ENCODE data around the gene KCNA2. TPM values are rescaled to one million over a fixed set of nuclear protein-coding genes. Genes with fewer than 3 reads are reported as not detected.

KCNA2 gene
- total and polyA plus RNA-seq, 7 donors, result 0.05 to 1.1 (median 0.40) TPM

DNA sequence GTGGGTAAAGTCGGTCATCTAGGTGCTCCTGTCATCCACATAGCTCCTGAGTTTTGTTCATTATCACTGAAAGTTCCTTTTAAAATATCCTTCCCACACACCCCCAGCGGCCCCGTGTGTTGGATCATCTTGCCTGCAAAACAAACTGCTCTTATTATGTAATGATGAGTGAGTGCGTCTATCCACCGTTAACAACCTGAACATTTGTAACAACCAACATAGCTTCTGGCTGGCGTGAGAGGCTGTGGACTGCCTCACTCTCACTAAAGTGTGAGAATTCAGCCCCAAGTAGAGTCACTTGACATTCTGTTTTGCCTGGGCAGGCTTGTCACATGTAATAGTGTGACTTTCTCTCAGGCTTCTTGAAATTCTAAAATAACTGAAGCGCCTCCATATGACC, 14.5 kb upstream of the KCNA2 start:
- no peak overlapping the region for H3K27ac ChIP-seq
- no peaks in the 10 kb centered on the region for H3K4me1 ChIP-seq
- no peaks in the 10 kb centered on the region for H3K36me3 ChIP-seq (ENCODE audit: insufficient read depth in 1 of 2, low read depth in 1 of 2)
- H3K27me3 ChIP-seq (ENCODE audit: insufficient read depth in 3 of 3, low read length in 2 of 3), result peaks cover 0 to 37% (median 4%) of the 10 kb centered on the region in 3 donors
- WGBS, 3 donors, result 44 to 46% (median 45%) methylated on average over 7 of the region's 7 CpGs
- ATAC-seq (no peak), DNase-seq (no peak)
- intact Hi-C loops (cut with DNase I), result no loop called here
- TF ChIP-seq, protein P1, sequence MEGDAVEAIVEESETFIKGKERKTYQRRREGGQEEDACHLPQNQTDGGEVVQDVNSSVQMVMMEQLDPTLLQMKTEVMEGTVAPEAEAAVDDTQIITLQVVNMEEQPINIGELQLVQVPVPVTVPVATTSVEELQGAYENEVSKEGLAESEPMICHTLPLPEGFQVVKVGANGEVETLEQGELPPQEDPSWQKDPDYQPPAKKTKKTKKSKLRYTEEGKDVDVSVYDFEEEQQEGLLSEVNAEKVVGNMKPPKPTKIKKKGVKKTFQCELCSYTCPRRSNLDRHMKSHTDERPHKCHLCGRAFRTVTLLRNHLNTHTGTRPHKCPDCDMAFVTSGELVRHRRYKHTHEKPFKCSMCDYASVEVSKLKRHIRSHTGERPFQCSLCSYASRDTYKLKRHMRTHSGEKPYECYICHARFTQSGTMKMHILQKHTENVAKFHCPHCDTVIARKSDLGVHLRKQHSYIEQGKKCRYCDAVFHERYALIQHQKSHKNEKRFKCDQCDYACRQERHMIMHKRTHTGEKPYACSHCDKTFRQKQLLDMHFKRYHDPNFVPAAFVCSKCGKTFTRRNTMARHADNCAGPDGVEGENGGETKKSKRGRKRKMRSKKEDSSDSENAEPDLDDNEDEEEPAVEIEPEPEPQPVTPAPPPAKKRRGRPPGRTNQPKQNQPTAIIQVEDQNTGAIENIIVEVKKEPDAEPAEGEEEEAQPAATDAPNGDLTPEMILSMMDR (IDR thresholded peaks at IDR 0.05), result no peak
- H3K4me3 ChIP-seq, result no peak overlapping the region
- no peaks in the 10 kb centered on the region for H3K9me3 ChIP-seq

DNA sequence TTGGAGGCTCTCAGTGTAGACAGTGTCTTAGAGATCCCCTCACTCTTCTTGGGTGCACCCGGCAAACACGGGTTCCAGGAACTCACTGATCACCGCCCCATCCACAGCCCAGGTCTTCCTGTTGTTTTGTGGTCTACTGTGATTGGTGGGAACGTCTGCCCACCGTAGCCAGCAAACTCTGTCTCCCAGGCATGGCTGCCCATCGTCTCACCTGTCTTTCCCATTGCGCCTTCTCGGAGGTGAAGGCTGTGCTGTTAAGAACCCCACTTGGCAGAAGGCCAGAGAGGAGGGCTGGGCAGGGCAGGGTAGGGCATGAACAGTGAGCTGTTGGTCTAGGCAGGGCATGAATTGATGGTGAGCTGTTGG, 14.1 kb upstream of the KCNA2 start:
- WGBS, 3 donors, result 70 to 71% (median 70%) methylated on average over 8 of the region's 8 CpGs
- Histone ChIP-seq H3K4me1 (no peaks in the 10 kb centered on the region), H3K36me3 (ENCODE audit: insufficient read depth in 1 of 2, low read depth in 1 of 2) (no peaks in the 10 kb centered on the region), H3K27ac (no peak overlapping the region), H3K4me3 (no peak overlapping the region), H3K27me3 (ENCODE audit: insufficient read depth in 3 of 3, low read length in 2 of 3) (peaks cover 0 to 37% (median 4%) of the 10 kb centered on the region in 3 donors), H3K9me3 (no peaks in the 10 kb centered on the region)
- DNase-seq (no peak), ATAC-seq (no peak)
- TF ChIP-seq, protein P1 (IDR thresholded peaks at IDR 0.05), result no peak
- intact Hi-C loops (cut with DNase I), result no loop called here

DNA sequence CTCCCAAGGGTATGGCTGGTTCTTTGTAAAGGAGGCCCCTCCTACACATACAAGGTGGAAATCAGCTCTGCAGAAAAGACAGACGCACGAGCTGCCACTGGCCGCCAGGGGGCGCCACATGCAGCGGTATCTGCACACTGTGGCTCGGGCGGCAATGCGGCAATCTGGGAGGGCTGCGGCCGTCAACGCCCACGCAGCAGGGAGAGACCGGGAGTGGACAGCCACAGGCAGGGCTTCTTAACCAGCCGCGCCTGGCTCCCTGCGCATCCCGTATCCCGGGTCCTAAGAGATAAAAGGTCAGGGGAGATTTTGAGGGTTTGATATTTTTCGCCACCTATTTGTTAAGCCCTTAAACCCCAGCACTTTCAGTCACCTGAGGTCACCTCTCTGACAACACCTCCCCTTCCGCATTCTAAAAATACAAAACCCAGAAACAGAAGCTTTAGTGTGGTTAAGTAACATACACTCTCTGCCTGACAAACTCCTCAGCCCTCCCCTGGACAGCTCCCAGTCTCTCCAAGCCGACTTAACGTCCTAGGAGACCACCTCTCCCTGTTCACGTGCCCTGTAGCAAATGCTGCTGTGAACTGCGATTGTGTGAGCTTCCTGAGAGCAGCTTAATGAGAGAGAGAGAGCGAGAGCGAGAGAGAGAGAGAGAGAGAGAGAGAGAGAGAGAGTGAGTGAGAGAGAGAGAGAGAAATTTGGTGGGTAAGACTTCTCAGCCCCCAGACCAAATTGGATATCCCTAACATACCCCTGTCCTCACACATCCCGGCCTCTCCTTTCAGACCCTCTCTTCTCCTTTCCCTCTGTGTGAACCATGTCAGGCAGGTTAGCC, 13.5 kb upstream of the KCNA2 start:
- H3K4me1 ChIP-seq, result no peaks in the 10 kb centered on the region
- H3K4me3 ChIP-seq, result no peak overlapping the region
- no peak overlapping the region for H3K27ac ChIP-seq
- peak; percentile 84 to 88 for DNase-seq
- TF ChIP-seq, protein P1 (IDR thresholded peaks at IDR 0.05), result peak; percentile 81
- no peaks in the 10 kb centered on the region for H3K36me3 ChIP-seq (ENCODE audit: insufficient read depth in 1 of 2, low read depth in 1 of 2)
- intact Hi-C loops (cut with DNase I), result no loop called here
- peak; percentile 49 to 84 (median 80) for ATAC-seq
- H3K27me3 ChIP-seq (ENCODE audit: insufficient read depth in 3 of 3, low read length in 2 of 3), result peaks cover 0 to 41% (median 4%) of the 10 kb centered on the region in 3 donors
- no peaks in the 10 kb centered on the region for H3K9me3 ChIP-seq
- WGBS, 3 donors, result 9% methylated on average over 27 of the region's 27 CpGs

DNA sequence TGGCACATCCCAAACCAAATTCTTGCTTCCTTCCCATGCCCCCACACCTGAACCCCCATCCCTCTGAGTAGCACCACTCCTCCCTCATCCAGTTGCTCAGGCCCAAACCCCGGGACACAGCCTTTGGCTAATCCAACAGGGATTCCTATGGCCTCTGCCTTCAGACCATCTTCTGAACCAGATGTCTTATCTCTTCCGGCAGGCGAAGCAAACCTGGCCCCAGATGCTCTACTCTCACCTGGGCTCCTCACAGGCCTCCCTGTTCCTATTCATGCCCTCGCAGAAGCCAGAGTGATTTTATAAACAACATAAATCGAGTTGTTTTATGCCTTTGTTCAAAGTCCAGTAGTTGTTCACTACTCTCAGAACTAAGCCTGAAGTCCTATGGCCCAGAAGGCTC, 12.5 kb upstream of the KCNA2 start:
- WGBS, 3 donors, result 67 to 84% (median 82%) methylated on average over 5 of the region's 5 CpGs
- Histone ChIP-seq H3K4me1 (no peaks in the 10 kb centered on the region), H3K4me3 (no peak overlapping the region), H3K27me3 (ENCODE audit: insufficient read depth in 3 of 3, low read length in 2 of 3) (peaks cover 0 to 42% (median 4%) of the 10 kb centered on the region in 3 donors), H3K36me3 (ENCODE audit: insufficient read depth in 1 of 2, low read depth in 1 of 2) (no peaks in the 10 kb centered on the region), H3K9me3 (no peaks in the 10 kb centered on the region), H3K27ac (no peak overlapping the region)
- intact Hi-C loops (cut with DNase I), result no loop called here
- ATAC-seq, result no peak
- no peak for DNase-seq
- TF ChIP-seq, protein P1 (IDR thresholded peaks at IDR 0.05), result no peak

Measured in psoas muscle (tissue), 8 donors.